K562 (cell line): ENCODE data around the gene CENPX. TPM values are rescaled to one million over a fixed set of nuclear protein-coding genes. Genes with fewer than 3 reads are reported as not detected.

Experiments
- DPF2 ChIP-seq: fragments of 450-650 bp; IDR thresholded peaks from 2 replicates; pipeline ENCODE4 v1.6.1; 2016
- EHMT2 ChIP-seq: fragments of 450-650 bp; IDR thresholded peaks from 2 replicates; pipeline ENCODE4 v1.6.1; 2018; ENCODE audit warnings: antibody characterized with exemption
- HCFC1 ChIP-seq: IDR thresholded peaks from 2 replicates; pipeline ENCODE4 v1.6.1; 2012; ENCODE audit warnings: low read depth, low read length, improper control_type of control experiment
- HDAC6 ChIP-seq: IDR thresholded peaks from 2 replicates; pipeline ENCODE4 v1.6.1; 2012; ENCODE audit warnings: low read depth, mild to moderate bottlenecking, control low read depth, inconsistent platforms, low read length, moderate library complexity
- KLF10 ChIP-seq: fragments of 250-450 bp; sonication (Bioruptor Pico); IDR thresholded peaks from 2 replicates; pipeline ENCODE4 v1.6.1; 2021; ENCODE audit warnings: matching md5 sums
- NFXL1 ChIP-seq: fragments of 450-650 bp; formaldehyde crosslinking; IDR thresholded peaks from 2 replicates; pipeline ENCODE4 v1.4.0; 2021; ENCODE audit warnings: mild to moderate bottlenecking
- PCBP2 ChIP-seq: fragments of 200-400 bp; formaldehyde crosslinking; IDR thresholded peaks from 2 replicates; pipeline ENCODE4 v1.6.1; 2018; ENCODE audit warnings: low read length, low read depth, mild to moderate bottlenecking, moderate library complexity; ENCODE audit not compliant: poor library complexity, severe bottlenecking
- PYGO2 ChIP-seq: fragments of 450-650 bp; IDR thresholded peaks from 2 replicates; pipeline ENCODE4 v1.6.1; 2016; ENCODE audit warnings: mild to moderate bottlenecking, missing genetic modification characterization, moderate library complexity, missing compliant biosample characterization
- SREBF1 ChIP-seq: fragments of 150-350 bp; IDR thresholded peaks from 2 replicates; pipeline ENCODE4 v1.6.1; 2014; ENCODE audit warnings: antibody characterized with exemption, low read depth, low read length, borderline replicate concordance
- ZNF263 ChIP-seq: sonication (generic); formaldehyde crosslinking; IDR thresholded peaks from 2 replicates; pipeline ENCODE4 v1.8.0; 2022; ENCODE audit warnings: mild to moderate bottlenecking, missing genetic modification reagents, borderline replicate concordance
- ZNF347 ChIP-seq: fragments of 450-650 bp; formaldehyde crosslinking; IDR thresholded peaks from 2 replicates; pipeline ENCODE4 v1.4.0; 2020; ENCODE audit warnings: low read depth, mild to moderate bottlenecking, moderate library complexity
- polyA plus RNA-seq, 8 experiments: library from polyadenylated mRNA; depleted of rRNA in 4 of 8; stranded (reverse) in 5 of 8; unstranded in 3 of 8; fragments of >200 nt; fragmentation: Nextera tagmentation in 2 of 8; fragmentation: Illumina TruSeq in 1 of 8; extraction: Ambion mirVana in 2 of 8; extraction: Trizol in 1 of 8; gene quantifications; 2 replicates each; pipeline versions ENCODE4 v1.2.1 to v1.2.3, GENCODE V29; 2011 to 2014; ENCODE audit warnings: inconsistent platforms in 1 of 8, missing spikeins in 1 of 8
- total RNA-seq, 7 experiments: library from RNA; depleted of rRNA in 6 of 7; stranded (reverse); fragments of >200 nt in 6 of 7; fragmentation: Illumina TruSeq in 2 of 7; extraction: Trizol in 2 of 7; gene quantifications; 2 replicates each; pipeline versions ENCODE4 v1.2.1 to v1.2.3, GENCODE V29; 2011 to 2021; ENCODE audit warnings: low replicate concordance in 1 of 7
- TF ChIP-seq, protein P1 (sequence below), 2 experiments: fragments of 450-650 bp in 1 of 2; sonication (generic) in 1 of 2; formaldehyde crosslinking in 1 of 2; IDR thresholded peaks; 2 replicates each; pipeline versions ENCODE4 v1.7.1 to v1.9.0; 2016 to 2022; ENCODE audit warnings: inconsistent platforms in 1 of 2, mild to moderate bottlenecking in 1 of 2, missing genetic modification reagents in 1 of 2
- TF ChIP-seq, protein P2 (sequence below): fragments of 450-650 bp; IDR thresholded peaks from 2 replicates; pipeline ENCODE4 v1.6.1; 2018; ENCODE audit not compliant: partially characterized antibody

CENPX gene
- total and polyA plus RNA-seq, 9 of the 15 experiments (the other 6 are each of a cell fraction or from before 2014, with no cell fraction given), result 32.7 to 352 (median 127) TPM

DNA sequence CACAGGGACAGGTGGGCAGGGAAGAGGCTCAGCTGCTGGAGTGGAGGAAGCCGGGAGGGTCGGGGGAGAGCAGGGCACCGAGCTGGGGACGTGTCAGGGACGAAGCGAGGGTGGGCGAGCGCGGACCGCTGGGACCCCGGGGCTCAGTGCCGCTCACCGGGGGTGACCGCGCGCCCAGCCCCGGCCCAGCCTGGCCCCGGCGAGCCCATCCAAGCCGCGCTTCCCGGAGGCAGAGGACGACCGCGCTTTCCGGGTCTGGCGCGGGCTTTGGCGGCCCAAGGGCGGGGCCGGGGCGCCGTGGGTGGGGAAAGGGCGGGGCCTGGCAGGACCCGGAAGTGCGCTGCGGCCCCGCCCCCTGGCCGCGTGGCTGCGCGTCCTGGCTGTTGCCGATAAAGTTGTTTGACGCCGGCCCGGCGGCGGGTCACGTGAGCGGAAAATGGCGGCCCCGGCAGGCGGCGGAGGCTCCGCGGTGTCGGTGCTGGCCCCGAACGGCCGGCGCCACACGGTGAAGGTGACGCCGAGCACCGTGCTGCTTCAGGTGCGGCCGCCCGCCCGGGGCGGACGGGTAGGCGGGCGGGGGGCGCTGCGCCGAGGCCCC, 45.4 kb downstream of the CENPX start, which contains the start of gene ASPSCR1 (continued):
- TF ChIP-seq, protein P1, sequence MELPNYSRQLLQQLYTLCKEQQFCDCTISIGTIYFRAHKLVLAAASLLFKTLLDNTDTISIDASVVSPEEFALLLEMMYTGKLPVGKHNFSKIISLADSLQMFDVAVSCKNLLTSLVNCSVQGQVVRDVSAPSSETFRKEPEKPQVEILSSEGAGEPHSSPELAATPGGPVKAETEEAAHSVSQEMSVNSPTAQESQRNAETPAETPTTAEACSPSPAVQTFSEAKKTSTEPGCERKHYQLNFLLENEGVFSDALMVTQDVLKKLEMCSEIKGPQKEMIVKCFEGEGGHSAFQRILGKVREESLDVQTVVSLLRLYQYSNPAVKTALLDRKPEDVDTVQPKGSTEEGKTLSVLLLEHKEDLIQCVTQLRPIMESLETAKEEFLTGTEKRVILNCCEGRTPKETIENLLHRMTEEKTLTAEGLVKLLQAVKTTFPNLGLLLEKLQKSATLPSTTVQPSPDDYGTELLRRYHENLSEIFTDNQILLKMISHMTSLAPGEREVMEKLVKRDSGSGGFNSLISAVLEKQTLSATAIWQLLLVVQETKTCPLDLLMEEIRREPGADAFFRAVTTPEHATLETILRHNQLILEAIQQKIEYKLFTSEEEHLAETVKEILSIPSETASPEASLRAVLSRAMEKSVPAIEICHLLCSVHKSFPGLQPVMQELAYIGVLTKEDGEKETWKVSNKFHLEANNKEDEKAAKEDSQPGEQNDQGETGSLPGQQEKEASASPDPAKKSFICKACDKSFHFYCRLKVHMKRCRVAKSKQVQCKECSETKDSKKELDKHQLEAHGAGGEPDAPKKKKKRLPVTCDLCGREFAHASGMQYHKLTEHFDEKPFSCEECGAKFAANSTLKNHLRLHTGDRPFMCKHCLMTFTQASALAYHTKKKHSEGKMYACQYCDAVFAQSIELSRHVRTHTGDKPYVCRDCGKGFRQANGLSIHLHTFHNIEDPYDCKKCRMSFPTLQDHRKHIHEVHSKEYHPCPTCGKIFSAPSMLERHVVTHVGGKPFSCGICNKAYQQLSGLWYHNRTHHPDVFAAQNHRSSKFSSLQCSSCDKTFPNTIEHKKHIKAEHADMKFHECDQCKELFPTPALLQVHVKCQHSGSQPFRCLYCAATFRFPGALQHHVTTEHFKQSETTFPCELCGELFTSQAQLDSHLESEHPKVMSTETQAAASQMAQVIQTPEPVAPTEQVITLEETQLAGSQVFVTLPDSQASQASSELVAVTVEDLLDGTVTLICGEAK (IDR thresholded peaks at IDR 0.05), result peak; percentile 100
- TF ChIP-seq, protein P1 (CRISPR knock-in tag; IDR thresholded peaks at IDR 0.05), result peak; percentile 99
- TF ChIP-seq EHMT2 (no peak), HDAC6 (no peak), KLF10 (no peak), DPF2 (no peak), NFXL1 (CRISPR knock-in tag) (no peak), SREBF1 (peak; percentile 41; the same call in 1 of the 2 replicates), ZNF263 (CRISPR knock-in tag) (no peak; the same call in 1 of the 2 replicates), HCFC1 (peak; percentile 82), ZNF347 (CRISPR knock-in tag) (no peak), PYGO2 (tag) (no peak), PCBP2 (no peak)
- TF ChIP-seq, protein P2, sequence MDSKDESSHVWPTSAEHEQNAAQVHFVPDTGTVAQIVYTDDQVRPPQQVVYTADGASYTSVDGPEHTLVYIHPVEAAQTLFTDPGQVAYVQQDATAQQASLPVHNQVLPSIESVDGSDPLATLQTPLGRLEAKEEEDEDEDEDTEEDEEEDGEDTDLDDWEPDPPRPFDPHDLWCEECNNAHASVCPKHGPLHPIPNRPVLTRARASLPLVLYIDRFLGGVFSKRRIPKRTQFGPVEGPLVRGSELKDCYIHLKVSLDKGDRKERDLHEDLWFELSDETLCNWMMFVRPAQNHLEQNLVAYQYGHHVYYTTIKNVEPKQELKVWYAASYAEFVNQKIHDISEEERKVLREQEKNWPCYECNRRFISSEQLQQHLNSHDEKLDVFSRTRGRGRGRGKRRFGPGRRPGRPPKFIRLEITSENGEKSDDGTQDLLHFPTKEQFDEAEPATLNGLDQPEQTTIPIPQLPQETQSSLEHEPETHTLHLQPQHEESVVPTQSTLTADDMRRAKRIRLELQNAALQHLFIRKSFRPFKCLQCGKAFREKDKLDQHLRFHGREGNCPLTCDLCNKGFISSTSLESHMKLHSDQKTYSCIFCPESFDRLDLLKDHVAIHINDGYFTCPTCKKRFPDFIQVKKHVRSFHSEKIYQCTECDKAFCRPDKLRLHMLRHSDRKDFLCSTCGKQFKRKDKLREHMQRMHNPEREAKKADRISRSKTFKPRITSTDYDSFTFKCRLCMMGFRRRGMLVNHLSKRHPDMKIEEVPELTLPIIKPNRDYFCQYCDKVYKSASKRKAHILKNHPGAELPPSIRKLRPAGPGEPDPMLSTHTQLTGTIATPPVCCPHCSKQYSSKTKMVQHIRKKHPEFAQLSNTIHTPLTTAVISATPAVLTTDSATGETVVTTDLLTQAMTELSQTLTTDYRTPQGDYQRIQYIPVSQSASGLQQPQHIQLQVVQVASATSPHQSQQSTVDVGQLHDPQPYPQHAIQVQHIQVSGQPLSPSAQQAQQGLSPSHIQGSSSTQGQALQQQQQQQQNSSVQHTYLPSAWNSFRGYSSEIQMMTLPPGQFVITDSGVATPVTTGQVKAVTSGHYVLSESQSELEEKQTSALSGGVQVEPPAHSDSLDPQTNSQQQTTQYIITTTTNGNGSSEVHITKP, result no peak
